Measurements from ENCODE around the gene SPATA3. TPM values are rescaled to one million over a fixed set of nuclear protein-coding genes. Genes with fewer than 3 reads are reported as not detected.

SPATA3 gene
- total RNA-seq = not detected

GRCh38 chr2:230995821-230996220 lies at the start of gene SPATA3:
Gene SPATA3, plus strand, starts transcription at chr2:230996121. Its CDS starts 113 bp downstream, at chr2:230996234.
- intact Hi-C loops (cut with DNase I) = no loop called here
- H3K27ac ChIP-seq = no peak within 1 kb of the TSS
- no peaks in the 10 kb centered on the region for H3K4me1 ChIP-seq
- H3K27me3 ChIP-seq = peaks cover 0 to 3% of the 10 kb centered on the region in 2 donors
- H3K9me3 ChIP-seq = no peaks in the 10 kb centered on the region
- H3K4me3 ChIP-seq = no peak within 1 kb of the TSS
- ATAC-seq (no peak), DNase-seq (no peak)
- 80 to 84% methylated on average over 7 to 9 of the region's 9 CpGs for WGBS, 2 donors
- TF ChIP-seq POLR2A (IDR thresholded peaks at IDR 0.05) = no peak
- no peak for TF ChIP-seq CTCF (IDR thresholded peaks at IDR 0.05)
- H3K36me3 ChIP-seq (replicated peaks in 1 of 2; ENCODE audit: insufficient read depth in 1 of 2, low read depth in 2 of 2) = no peaks in the 10 kb centered on the region

- ATAC-seq = no peak
- 64 to 66% methylated on average over 7 of the region's 7 CpGs for WGBS, 2 donors
- intact Hi-C loops (cut with DNase I) = no loop called here
- Histone ChIP-seq H3K27me3 (no peaks in the 10 kb centered on the region), H3K4me1 (no peaks in the 10 kb centered on the region), H3K9me3 (no peaks in the 10 kb centered on the region), H3K4me3 (no peak overlapping the region), H3K36me3 (replicated peaks in 1 of 2; ENCODE audit: insufficient read depth in 1 of 2, low read depth in 2 of 2) (no peaks in the 10 kb centered on the region), H3K27ac (no peak overlapping the region)
- DNase-seq = no peak
- TF ChIP-seq CTCF (IDR thresholded peaks at IDR 0.05) (no peak), POLR2A (IDR thresholded peaks at IDR 0.05) (no peak)
These were observed 49.3 kb upstream of the SPATA3 start for GRCh38 chr2:230946429-230947234.

GRCh38 chr2:230947235-230947576 lies 48.7 kb upstream of the SPATA3 start:
- no peaks in the 10 kb centered on the region for H3K4me1 ChIP-seq
- H3K27me3 ChIP-seq = no peaks in the 10 kb centered on the region
- no peaks in the 10 kb centered on the region for H3K36me3 ChIP-seq (replicated peaks in 1 of 2; ENCODE audit: insufficient read depth in 1 of 2, low read depth in 2 of 2)
- 70 to 77% methylated on average over 3 of the region's 3 CpGs for WGBS, 2 donors
- ATAC-seq = no peak
- H3K4me3 ChIP-seq = no peak overlapping the region
- DNase-seq = no peak
- TF ChIP-seq POLR2A (IDR thresholded peaks at IDR 0.05) (no peak), CTCF (IDR thresholded peaks at IDR 0.05) (no peak)
- H3K9me3 ChIP-seq = no peaks in the 10 kb centered on the region
- intact Hi-C loops (cut with DNase I) = no loop called here
- H3K27ac ChIP-seq = no peak overlapping the region

GRCh38 chr2:230947908-230948365 lies 48.0 kb upstream of the SPATA3 start:
- Histone ChIP-seq H3K27me3 (no peaks in the 10 kb centered on the region), H3K9me3 (no peaks in the 10 kb centered on the region), H3K27ac (no peak overlapping the region), H3K4me3 (no peak overlapping the region), H3K4me1 (no peaks in the 10 kb centered on the region), H3K36me3 (replicated peaks in 1 of 2; ENCODE audit: insufficient read depth in 1 of 2, low read depth in 2 of 2) (no peaks in the 10 kb centered on the region)
- WGBS, 2 donors = 71 to 87% methylated on average over 7 to 10 of the region's 10 CpGs
- DNase-seq (no peak), ATAC-seq (no peak)
- TF ChIP-seq CTCF (IDR thresholded peaks at IDR 0.05) (no peak), POLR2A (IDR thresholded peaks at IDR 0.05) (no peak)
- intact Hi-C loops (cut with DNase I) = no loop called here
